Glutamatergic neuron (in vitro differentiated cells): ENCODE data around the gene CHST13. TPM values are rescaled to one million over a fixed set of nuclear protein-coding genes. Genes with fewer than 3 reads are reported as not detected.

ENCODE experiments used
- DNase-seq: peaks from one replicate; pipeline ENCODE4 v3.0.0; 2022
- H3K27ac Mint-ChIP-seq: one replicate; pipeline ENCODE4 v1.8.0; 2020; ENCODE audit warnings: mild to moderate bottlenecking, mixed read lengths, inconsistent platforms; ENCODE audit not compliant: unreplicated experiment
- H3K27me3 Mint-ChIP-seq: one replicate; pipeline ENCODE4 v1.8.0; 2020; ENCODE audit warnings: mild to moderate bottlenecking, moderate library complexity, mixed read lengths, inconsistent platforms; ENCODE audit not compliant: unreplicated experiment
- H3K36me3 Mint-ChIP-seq: one replicate; pipeline ENCODE4 v1.8.0; 2020; ENCODE audit warnings: mild to moderate bottlenecking, mixed read lengths, inconsistent platforms; ENCODE audit not compliant: unreplicated experiment
- H3K4me1 Mint-ChIP-seq: one replicate; pipeline ENCODE4 v1.8.0; 2020; ENCODE audit warnings: mild to moderate bottlenecking, low read depth, mixed read lengths, inconsistent platforms; ENCODE audit not compliant: unreplicated experiment
- H3K4me3 Mint-ChIP-seq: one replicate; pipeline ENCODE4 v1.8.0; 2020; ENCODE audit warnings: mild to moderate bottlenecking, mixed read lengths, inconsistent platforms; ENCODE audit not compliant: unreplicated experiment
- H3K9me3 Mint-ChIP-seq: one replicate; pipeline ENCODE4 v1.8.0; 2020; ENCODE audit warnings: mild to moderate bottlenecking, moderate library complexity, mixed read lengths, inconsistent platforms; ENCODE audit not compliant: unreplicated experiment
- total RNA-seq: library from RNA; stranded (reverse); fragmentation: NEBNext Ultra II Directional; extraction: Animal tissue kit (Norgen Biotek cat#: 25700); gene quantifications from one replicate; pipeline ENCODE4 v1.2.1, GENCODE V29; 2021; ENCODE audit not compliant: unreplicated experiment
- TF ChIP-seq, protein P1 (sequence below): fragments of 200-600 bp; sonication (generic); IDR thresholded peaks from one replicate; pipeline ENCODE4 v1.5.0; 2021; ENCODE audit not compliant: partially characterized antibody, unreplicated experiment

The CHST13 gene
- total RNA-seq, 1 donor from 2014 or later: not detected

DNA sequence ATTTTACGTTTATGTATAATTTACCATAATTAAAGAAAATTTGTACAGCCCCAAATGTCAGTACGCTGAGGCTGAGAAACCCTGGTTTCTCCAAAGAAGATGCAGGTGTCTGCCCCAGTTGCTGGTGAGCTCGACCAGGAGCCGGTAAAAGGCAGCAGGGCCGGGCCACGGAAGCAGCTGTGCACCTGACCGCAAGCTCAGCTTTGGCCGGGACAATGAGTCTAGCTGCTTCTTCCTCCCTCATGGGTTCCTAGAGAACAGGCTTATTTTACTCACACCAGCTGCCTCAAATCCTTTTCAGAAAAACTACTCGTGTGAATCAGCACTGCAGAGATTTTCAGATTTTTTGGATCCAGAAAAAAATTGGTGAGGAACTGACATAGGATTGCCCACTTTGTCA lies 30.2 kb upstream of the CHST13 start:
- no peak for DNase-seq
- H3K9me3 Mint-ChIP-seq: peaks cover 1% of the 10 kb centered on the region
- no peak overlapping the region for H3K4me3 Mint-ChIP-seq
- TF ChIP-seq, protein P1, sequence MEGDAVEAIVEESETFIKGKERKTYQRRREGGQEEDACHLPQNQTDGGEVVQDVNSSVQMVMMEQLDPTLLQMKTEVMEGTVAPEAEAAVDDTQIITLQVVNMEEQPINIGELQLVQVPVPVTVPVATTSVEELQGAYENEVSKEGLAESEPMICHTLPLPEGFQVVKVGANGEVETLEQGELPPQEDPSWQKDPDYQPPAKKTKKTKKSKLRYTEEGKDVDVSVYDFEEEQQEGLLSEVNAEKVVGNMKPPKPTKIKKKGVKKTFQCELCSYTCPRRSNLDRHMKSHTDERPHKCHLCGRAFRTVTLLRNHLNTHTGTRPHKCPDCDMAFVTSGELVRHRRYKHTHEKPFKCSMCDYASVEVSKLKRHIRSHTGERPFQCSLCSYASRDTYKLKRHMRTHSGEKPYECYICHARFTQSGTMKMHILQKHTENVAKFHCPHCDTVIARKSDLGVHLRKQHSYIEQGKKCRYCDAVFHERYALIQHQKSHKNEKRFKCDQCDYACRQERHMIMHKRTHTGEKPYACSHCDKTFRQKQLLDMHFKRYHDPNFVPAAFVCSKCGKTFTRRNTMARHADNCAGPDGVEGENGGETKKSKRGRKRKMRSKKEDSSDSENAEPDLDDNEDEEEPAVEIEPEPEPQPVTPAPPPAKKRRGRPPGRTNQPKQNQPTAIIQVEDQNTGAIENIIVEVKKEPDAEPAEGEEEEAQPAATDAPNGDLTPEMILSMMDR: no peak
- peaks cover 10% of the 10 kb centered on the region for H3K4me1 Mint-ChIP-seq
- H3K36me3 Mint-ChIP-seq: no peaks in the 10 kb centered on the region
- peaks cover 2% of the 10 kb centered on the region for H3K27me3 Mint-ChIP-seq
- H3K27ac Mint-ChIP-seq: no peak overlapping the region

DNA sequence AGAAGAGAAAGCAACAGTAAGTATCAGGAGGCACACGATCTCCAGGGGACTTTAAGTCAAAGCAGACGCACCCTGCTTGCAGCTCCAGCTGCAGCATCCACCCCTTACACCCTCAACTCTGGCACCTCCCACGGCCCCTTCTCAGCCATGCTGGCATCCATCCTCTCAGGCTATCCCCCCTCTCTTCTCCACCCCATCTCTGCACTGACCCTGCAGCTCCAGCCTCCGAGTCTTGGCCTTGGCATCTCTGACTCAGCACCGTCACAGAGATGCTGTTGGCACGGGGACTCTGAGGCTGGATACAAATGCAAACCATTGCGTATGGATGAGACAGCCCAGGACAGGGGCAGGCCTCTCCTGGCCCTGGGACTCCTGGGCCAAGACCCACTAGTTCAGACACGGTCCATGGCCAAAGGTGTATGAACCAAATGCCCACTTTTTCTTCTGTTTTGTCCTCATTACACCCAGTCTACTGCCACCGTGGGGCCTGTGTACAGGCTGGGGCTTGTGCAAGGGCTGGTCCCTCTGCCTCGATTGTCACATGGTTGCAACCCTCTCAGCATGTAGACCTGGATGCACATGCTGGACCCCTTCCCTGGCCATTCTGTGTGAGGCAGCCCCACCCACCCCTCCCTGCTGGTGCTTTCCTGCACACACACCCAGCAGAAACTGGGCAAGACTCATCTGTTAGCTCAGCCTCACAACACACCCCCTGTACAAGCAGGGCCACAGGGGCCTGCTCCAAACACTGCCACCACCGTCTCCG lies 29.6 kb upstream of the CHST13 start:
- Mint-ChIP-seq H3K27me3 (peaks cover 2% of the 10 kb centered on the region), H3K9me3 (peaks cover 1% of the 10 kb centered on the region), H3K36me3 (no peaks in the 10 kb centered on the region), H3K4me1 (peaks cover 10% of the 10 kb centered on the region), H3K27ac (no peak overlapping the region), H3K4me3 (no peak overlapping the region)
- TF ChIP-seq, protein P1: no peak
- no peak for DNase-seq

DNA sequence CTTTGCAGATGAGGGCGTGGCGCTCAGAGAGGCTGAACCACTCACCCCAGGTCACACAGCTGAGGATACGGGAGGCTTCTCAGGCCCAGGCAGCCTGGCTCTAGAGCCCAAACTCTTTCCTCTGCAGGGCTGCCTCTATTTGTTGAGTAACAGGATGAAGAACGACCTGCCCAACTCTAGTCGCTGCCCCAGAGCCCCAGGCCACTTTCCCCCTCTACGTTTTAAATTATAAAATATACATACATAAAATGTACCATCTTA lies 29.1 kb upstream of the CHST13 start:
- no peak for DNase-seq
- TF ChIP-seq, protein P1: no peak
- H3K36me3 Mint-ChIP-seq: no peaks in the 10 kb centered on the region
- H3K4me1 Mint-ChIP-seq: peaks cover 10% of the 10 kb centered on the region
- H3K27ac Mint-ChIP-seq: no peak overlapping the region
- peaks cover 1% of the 10 kb centered on the region for H3K9me3 Mint-ChIP-seq
- H3K4me3 Mint-ChIP-seq: no peak overlapping the region
- H3K27me3 Mint-ChIP-seq: peaks cover 2% of the 10 kb centered on the region

DNA sequence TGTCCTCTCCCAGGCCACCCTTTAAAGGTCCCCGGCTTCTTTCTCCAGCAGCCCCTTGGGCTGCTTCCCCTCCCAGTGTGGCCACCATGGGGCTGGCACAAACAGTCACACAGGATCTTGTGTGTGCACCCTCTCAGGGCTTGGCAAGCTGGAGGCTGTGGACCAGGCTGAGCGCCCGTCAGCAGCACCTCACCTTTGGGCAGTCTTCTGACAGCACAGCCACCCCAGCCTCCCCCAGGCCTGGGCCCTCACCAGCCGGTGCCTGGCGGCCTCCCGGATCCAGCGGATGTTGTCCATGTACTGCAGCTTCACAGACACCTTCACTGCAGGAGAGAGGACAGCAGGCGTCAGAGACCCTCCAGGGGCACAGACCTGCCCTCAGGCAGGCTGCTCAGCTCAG lies 28.2 kb upstream of the CHST13 start:
- Mint-ChIP-seq H3K9me3 (peaks cover 1% of the 10 kb centered on the region), H3K4me1 (peaks cover 6% of the 10 kb centered on the region), H3K27ac (no peak overlapping the region), H3K4me3 (no peak overlapping the region), H3K27me3 (peaks cover 2% of the 10 kb centered on the region), H3K36me3 (no peaks in the 10 kb centered on the region)
- no peak for DNase-seq
- TF ChIP-seq, protein P1: no peak

DNA sequence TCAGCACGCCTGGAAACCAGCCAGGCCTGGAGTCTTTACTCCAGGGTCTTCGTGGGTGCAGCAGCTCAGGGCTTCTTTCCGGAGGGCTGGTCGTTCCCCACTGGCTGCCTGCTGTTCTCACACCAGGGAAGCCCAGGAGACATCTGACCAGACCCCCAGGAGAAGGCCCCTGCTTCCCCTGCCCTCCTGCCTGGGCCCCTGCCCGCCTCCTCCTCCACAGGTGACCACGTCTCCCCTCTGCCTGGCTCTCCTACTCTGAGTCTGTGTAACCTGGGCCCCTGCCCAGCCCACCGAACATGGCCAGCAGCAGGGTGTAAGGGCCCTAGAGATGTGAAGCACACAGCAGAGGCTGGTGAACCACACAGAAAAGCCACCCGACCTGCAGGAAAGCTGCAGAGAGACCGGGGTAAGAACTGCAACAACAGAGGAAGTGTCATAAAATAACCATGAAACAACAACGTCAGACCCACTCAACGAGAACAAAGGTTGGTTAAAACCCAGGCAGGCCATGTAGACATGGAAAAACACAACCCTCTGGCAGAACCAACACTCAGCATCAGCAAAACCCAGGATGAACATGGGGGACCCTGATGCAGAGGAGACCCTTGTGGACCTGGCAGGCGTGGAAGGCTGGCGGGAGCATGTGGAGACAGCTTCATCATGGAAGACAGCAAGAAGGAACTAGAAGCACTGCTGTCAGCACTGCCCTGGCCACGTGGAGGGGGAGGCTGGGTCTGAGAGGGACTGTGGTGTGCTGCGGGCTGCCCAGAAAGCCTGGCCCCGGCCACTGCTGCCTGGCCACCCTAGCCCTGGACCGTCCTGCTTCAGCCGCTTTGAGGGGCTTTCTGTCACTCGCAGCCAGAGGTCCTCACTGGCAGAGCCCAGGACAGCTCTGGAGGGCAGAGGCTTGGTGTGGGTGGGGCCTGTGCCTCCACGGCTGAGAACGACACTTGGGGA lies 26.8 kb upstream of the CHST13 start:
- Mint-ChIP-seq H3K4me3 (no peak overlapping the region), H3K9me3 (peaks cover 1% of the 10 kb centered on the region), H3K27ac (no peak overlapping the region), H3K4me1 (peaks cover 10% of the 10 kb centered on the region), H3K27me3 (peaks cover 4% of the 10 kb centered on the region), H3K36me3 (no peaks in the 10 kb centered on the region)
- DNase-seq: no peak
- TF ChIP-seq, protein P1: no peak
